LNCaP clone FGC (cell line): ENCODE measurements around the gene IL1R1.

Experiments
- DNase-seq: peaks from one replicate; pipeline ENCODE4 v3.0.0-alpha.2; 2011; ENCODE audit warnings: low read depth
- H3K4me3 ChIP-seq: 2 replicates; pipeline ENCODE4 v1.5.1; 2011; ENCODE audit warnings: mild to moderate bottlenecking, low read depth, low read length, control low read depth
- CTCF ChIP-seq: IDR thresholded peaks from 2 replicates; pipeline ENCODE4 v1.5.1; 2012; ENCODE audit warnings: mild to moderate bottlenecking; ENCODE audit not compliant: control insufficient read depth, insufficient read depth; ENCODE audit errors: extremely low read depth

IL1R1 gene

GRCh38 chr2:102129082-102129481 is 13.5 kb upstream of the IL1R1 start:
- no peak for TF ChIP-seq CTCF
- H3K4me3 ChIP-seq = no peak overlapping the region
- no peak for DNase-seq

- no peak for DNase-seq
- TF ChIP-seq CTCF = no peak
- no peak overlapping the region for H3K4me3 ChIP-seq
Measured at GRCh38 chr2:102129951-102130646, 12.4 kb upstream of the IL1R1 start.

GRCh38 chr2:102130647-102130991 is 11.9 kb upstream of the IL1R1 start:
- no peak for TF ChIP-seq CTCF
- no peak for DNase-seq
- H3K4me3 ChIP-seq = no peak overlapping the region

- H3K4me3 ChIP-seq = no peak overlapping the region
- no peak for TF ChIP-seq CTCF
- no peak for DNase-seq
Measured at GRCh38 chr2:102131564-102131963, 11.0 kb upstream of the IL1R1 start.

- H3K4me3 ChIP-seq = no peak overlapping the region
- no peak for DNase-seq
- TF ChIP-seq CTCF = no peak
Measured at GRCh38 chr2:102137138-102137537, 5.4 kb upstream of the IL1R1 start.

- no peak overlapping the region for H3K4me3 ChIP-seq
- DNase-seq = no peak
- no peak for TF ChIP-seq CTCF
Measured at GRCh38 chr2:102138331-102138730, 4.2 kb upstream of the IL1R1 start.

- no peak for TF ChIP-seq CTCF
- DNase-seq = no peak
- H3K4me3 ChIP-seq = no peak overlapping the region
Measured at GRCh38 chr2:102139851-102140250, 2.7 kb upstream of the IL1R1 start.
